BLaER1 treated with 17β-estradiol and CSF1 and Interleukin-3, amounts not matched to agents 10 nM and 100 nM (cell line): ENCODE results near the gene SEC63.
"Not testable (repeated sequence)": the region's sequence is repeated elsewhere in the genome, so short reads cannot be mapped to it uniquely, and the experiment has no call there.

Experiments
- H3K27ac ChIP-seq, 11 experiments: shearing (Covaris generic); formaldehyde crosslinking; 2 replicates each; pipeline ENCODE4 v1.8.1; 2022
- H3K27me3 ChIP-seq, 11 experiments: shearing (Covaris generic); formaldehyde crosslinking; 2 replicates each; pipeline ENCODE4 v1.8.1; 2022
- H3K36me3 ChIP-seq, 11 experiments: shearing (Covaris generic); formaldehyde crosslinking; 2 replicates each; pipeline ENCODE4 v1.8.1; 2022
- H3K4me1 ChIP-seq, 10 experiments: shearing (Covaris generic); formaldehyde crosslinking; 2 replicates each; pipeline ENCODE4 v1.8.1; 2022
- H3K4me2 ChIP-seq, 11 experiments: shearing (Covaris generic); formaldehyde crosslinking; 2 replicates each; pipeline ENCODE4 v1.8.1; 2022
- H3K4me3 ChIP-seq, 10 experiments: shearing (Covaris generic); formaldehyde crosslinking; 2 replicates each; pipeline ENCODE4 v1.8.1; 2022
- H3K9ac ChIP-seq, 11 experiments: shearing (Covaris generic); formaldehyde crosslinking; 2 replicates each; pipeline ENCODE4 v1.8.1; 2022
- H3K9me3 ChIP-seq, 11 experiments: shearing (Covaris generic); formaldehyde crosslinking; replicated peaks in 1 of 11; 2 replicates each; pipeline ENCODE4 v1.8.1; 2022
- H4K20me1 ChIP-seq, 11 experiments: shearing (Covaris generic); formaldehyde crosslinking; 2 replicates each; pipeline ENCODE4 v1.8.1; 2022
- Cebpa-rat ChIP-seq, 11 experiments: shearing (Covaris generic); IDR thresholded peaks; 2 replicates each; pipeline ENCODE4 v1.8.1; 2022

Gene SEC63

GRCh38 chr6:107942142-107942541, 15.9 kb downstream of the SEC63 start:
- Histone ChIP-seq H3K4me2 (no peak overlapping the region), H3K4me3 (no peak overlapping the region), H3K4me1 (peaks cover 0 to 25% (median 14%) of the 10 kb centered on the region in 10 experiments; a peak in 16 of 20 replicates), H3K9me3 (peaks cover 0 to 38% (median 24%) of the 10 kb centered on the region in 11 experiments; a peak in 20 of 22 replicates), H3K27ac (no peak overlapping the region), H3K27me3 (no peaks in the 10 kb centered on the region), H3K9ac (no peak overlapping the region), H3K36me3 (peaks cover 8 to 75% (median 66%) of the 10 kb centered on the region in 11 experiments), H4K20me1 (peaks cover 81 to 100% (median 91%) of the 10 kb centered on the region in 11 experiments)
- no peak for TF ChIP-seq Cebpa-rat (IDR thresholded peaks at IDR 0.05)

- H3K36me3 ChIP-seq: peaks cover 9 to 75% (median 65%) of the 10 kb centered on the region in 11 experiments
- H3K4me1 ChIP-seq: peaks cover 0 to 25% (median 13%) of the 10 kb centered on the region in 10 experiments; a peak in 16 of 20 replicates
- no peak overlapping the region for H3K27ac ChIP-seq
- no peak overlapping the region for H3K4me3 ChIP-seq
- H3K9ac ChIP-seq: no peak overlapping the region
- no peaks in the 10 kb centered on the region for H3K27me3 ChIP-seq
- TF ChIP-seq Cebpa-rat (IDR thresholded peaks at IDR 0.05): no peak
- H3K9me3 ChIP-seq: peaks cover 0 to 43% (median 29%) of the 10 kb centered on the region in 11 experiments; a peak in 21 of 22 replicates
- no peak overlapping the region for H3K4me2 ChIP-seq
- peaks cover 76 to 98% (median 85%) of the 10 kb centered on the region in 11 experiments for H4K20me1 ChIP-seq
Measured at GRCh38 chr6:107941627-107942026, 16.4 kb downstream of the SEC63 start.

- Histone ChIP-seq H3K9me3 (peaks cover 0 to 46% (median 33%) of the 10 kb centered on the region in 11 experiments; a peak in 21 of 22 replicates), H3K4me1 (peaks cover 0 to 24% (median 13%) of the 10 kb centered on the region in 10 experiments; a peak in 16 of 20 replicates), H3K4me2 (no peak overlapping the region), H3K27ac (no peak overlapping the region), H3K36me3 (peaks cover 9 to 75% (median 65%) of the 10 kb centered on the region in 11 experiments; a peak in 21 of 22 replicates), H4K20me1 (peaks cover 72 to 98% (median 83%) of the 10 kb centered on the region in 11 experiments), H3K27me3 (no peaks in the 10 kb centered on the region), H3K9ac (no peak overlapping the region), H3K4me3 (no peak overlapping the region)
- TF ChIP-seq Cebpa-rat (IDR thresholded peaks at IDR 0.05): no peak
Measured at GRCh38 chr6:107941199-107941598, 16.8 kb downstream of the SEC63 start.

- H3K4me1 ChIP-seq, H3K4me3 ChIP-seq, H3K4me2 ChIP-seq, H3K9ac ChIP-seq, H3K27me3 ChIP-seq, H3K27ac ChIP-seq: not testable (repeated sequence)
- H4K20me1 ChIP-seq: peaks cover 34 to 73% (median 55%) of the 10 kb centered on the region in 11 experiments
- peaks cover 19 to 81% (median 72%) of the 10 kb centered on the region in 11 experiments for H3K36me3 ChIP-seq
- H3K9me3 ChIP-seq: peaks cover 13 to 75% (median 61%) of the 10 kb centered on the region in 11 experiments
Measured at GRCh38 chr6:107936910-107937292, 21.1 kb downstream of the SEC63 start.

GRCh38 chr6:107936162-107936909, 21.7 kb downstream of the SEC63 start:
- peaks cover 0 to 2% (median 0%) of the 10 kb centered on the region in 10 experiments; a peak in 1 of 20 replicates for H3K4me1 ChIP-seq
- peaks cover 14 to 80% (median 66%) of the 10 kb centered on the region in 11 experiments for H3K9me3 ChIP-seq
- no peak overlapping the region for H3K9ac ChIP-seq
- no peaks in the 10 kb centered on the region for H3K27me3 ChIP-seq
- H4K20me1 ChIP-seq: peaks cover 34 to 73% (median 55%) of the 10 kb centered on the region in 11 experiments
- no peak overlapping the region for H3K27ac ChIP-seq
- H3K36me3 ChIP-seq: peaks cover 22 to 81% (median 73%) of the 10 kb centered on the region in 11 experiments
- H3K4me2 ChIP-seq: no peak overlapping the region
- no peak overlapping the region for H3K4me3 ChIP-seq
- TF ChIP-seq Cebpa-rat (IDR thresholded peaks at IDR 0.05): no peak

- H3K4me2 ChIP-seq, H3K9ac ChIP-seq, H3K4me1 ChIP-seq, H3K27me3 ChIP-seq, H3K27ac ChIP-seq, H3K4me3 ChIP-seq: not testable (repeated sequence)
- peaks cover 34 to 73% (median 54%) of the 10 kb centered on the region in 11 experiments; a peak in 20 of 22 replicates for H4K20me1 ChIP-seq
- H3K9me3 ChIP-seq: peaks cover 14 to 65% (median 61%) of the 10 kb centered on the region in 11 experiments
- H3K36me3 ChIP-seq: peaks cover 24 to 76% (median 67%) of the 10 kb centered on the region in 11 experiments
Measured at GRCh38 chr6:107934229-107934628, 23.8 kb downstream of the SEC63 start.

- H3K36me3 ChIP-seq: peaks cover 37 to 76% (median 68%) of the 10 kb centered on the region in 11 experiments
- H3K4me1 ChIP-seq: no peaks in the 10 kb centered on the region
- no peak overlapping the region for H3K27ac ChIP-seq
- no peaks in the 10 kb centered on the region for H3K27me3 ChIP-seq
- no peak for TF ChIP-seq Cebpa-rat (IDR thresholded peaks at IDR 0.05)
- H3K9ac ChIP-seq: no peak overlapping the region
- H4K20me1 ChIP-seq: peaks cover 39 to 73% (median 58%) of the 10 kb centered on the region in 11 experiments; a peak in 20 of 22 replicates
- no peak overlapping the region for H3K4me3 ChIP-seq
- H3K4me2 ChIP-seq: no peak overlapping the region
- H3K9me3 ChIP-seq: peaks cover 14 to 48% (median 44%) of the 10 kb centered on the region in 11 experiments
Measured at GRCh38 chr6:107932580-107932979, 25.4 kb downstream of the SEC63 start.

- H4K20me1 ChIP-seq: peaks cover 41 to 75% (median 62%) of the 10 kb centered on the region in 11 experiments; a peak in 20 of 22 replicates
- H3K4me1 ChIP-seq: no peaks in the 10 kb centered on the region
- peaks cover 39 to 76% (median 70%) of the 10 kb centered on the region in 11 experiments for H3K36me3 ChIP-seq
- H3K9me3 ChIP-seq: peaks cover 14 to 41% (median 38%) of the 10 kb centered on the region in 11 experiments
- no peak overlapping the region for H3K9ac ChIP-seq
- H3K27me3 ChIP-seq: no peaks in the 10 kb centered on the region
- TF ChIP-seq Cebpa-rat (IDR thresholded peaks at IDR 0.05): no peak
- no peak overlapping the region for H3K4me2 ChIP-seq
- no peak overlapping the region for H3K27ac ChIP-seq
- H3K4me3 ChIP-seq: no peak overlapping the region
Measured at GRCh38 chr6:107931894-107932293, 26.1 kb downstream of the SEC63 start.

- no peak overlapping the region for H3K9ac ChIP-seq
- no peaks in the 10 kb centered on the region for H3K4me1 ChIP-seq
- no peak overlapping the region for H3K27ac ChIP-seq
- H3K4me3 ChIP-seq: no peak overlapping the region
- H4K20me1 ChIP-seq: peaks cover 41 to 94% (median 84%) of the 10 kb centered on the region in 11 experiments; a peak in 20 of 22 replicates
- H3K27me3 ChIP-seq: no peaks in the 10 kb centered on the region
- no peak overlapping the region for H3K4me2 ChIP-seq
- peaks cover 12 to 25% (median 20%) of the 10 kb centered on the region in 11 experiments; a peak in 21 of 22 replicates for H3K9me3 ChIP-seq
- no peak for TF ChIP-seq Cebpa-rat (IDR thresholded peaks at IDR 0.05)
- H3K36me3 ChIP-seq: peaks cover 64 to 91% (median 86%) of the 10 kb centered on the region in 11 experiments
Measured at GRCh38 chr6:107928984-107929383, 29.0 kb downstream of the SEC63 start.

- H3K27me3 ChIP-seq, H3K4me3 ChIP-seq, H3K27ac ChIP-seq, H3K4me1 ChIP-seq, H3K9ac ChIP-seq, H3K4me2 ChIP-seq: not testable (repeated sequence)
- Histone ChIP-seq H4K20me1 (peaks cover 39 to 98% (median 76%) of the 10 kb centered on the region in 11 experiments; a peak in 20 of 22 replicates), H3K36me3 (peaks cover 73 to 98% (median 92%) of the 10 kb centered on the region in 11 experiments), H3K9me3 (peaks cover 1 to 16% (median 7%) of the 10 kb centered on the region in 11 experiments; a peak in 18 of 22 replicates)
Measured at GRCh38 chr6:107926697-107927544, 31.1 kb downstream of the SEC63 start.
